ENCODE results near the gene SUMO3. TPM values are rescaled to one million over a fixed set of nuclear protein-coding genes. Genes with fewer than 3 reads are reported as not detected.

SUMO3 gene
- total and polyA plus RNA-seq, 3 experiments from 2014 or later, result 81.7 to 88.1 (median 85.3) TPM

- peaks cover 8 to 81% (median 22%) of the 10 kb centered on the region in 3 donors for H3K36me3 Mint-ChIP-seq
- POLR2A ChIA-PET, result no interaction called here
- H3K4me1 Mint-ChIP-seq, result peaks cover 20 to 31% (median 26%) of the 10 kb centered on the region in 3 donors
- H3K27ac Mint-ChIP-seq, result peak overlapping the region in 3 of 8 donors; percentile 18 to 64 (median 42)
- Histone ChIP-seq H3K9me3 (ENCODE audit: low read length) (no peaks in the 10 kb centered on the region), H3K4me1 (ENCODE audit: insufficient read depth, low read length) (no peaks in the 10 kb centered on the region), H3K4me3 (ENCODE audit: low read length) (no peak overlapping the region), H3K27ac (ENCODE audit: low read depth, low read length) (no peak overlapping the region), H3K27me3 (ENCODE audit: insufficient read depth, low read length, poor library complexity, severe bottlenecking) (no peaks in the 10 kb centered on the region), H3K36me3 (ENCODE audit: insufficient read depth, low read length) (peaks cover 13% of the 10 kb centered on the region)
- CTCF ChIA-PET, result no interaction called here
- no peak for DNase-seq
- peak overlapping the region in 1 of 7 donors; percentile 33 for H3K4me3 Mint-ChIP-seq
- no peaks in the 10 kb centered on the region for H3K9me3 Mint-ChIP-seq
- no peaks in the 10 kb centered on the region for H3K27me3 Mint-ChIP-seq
Measured at GRCh38 chr21:44778499-44778911, 39.4 kb downstream of the SUMO3 start.

- Histone ChIP-seq H3K27me3 (ENCODE audit: insufficient read depth, low read length, poor library complexity, severe bottlenecking) (no peaks in the 10 kb centered on the region), H3K9me3 (ENCODE audit: low read length) (no peaks in the 10 kb centered on the region), H3K36me3 (ENCODE audit: insufficient read depth, low read length) (peaks cover 17% of the 10 kb centered on the region), H3K4me1 (ENCODE audit: insufficient read depth, low read length) (no peaks in the 10 kb centered on the region), H3K4me3 (ENCODE audit: low read length) (no peak overlapping the region), H3K27ac (ENCODE audit: low read depth, low read length) (no peak overlapping the region)
- no peaks in the 10 kb centered on the region for H3K27me3 Mint-ChIP-seq
- ChIA-PET CTCF (no interaction called here), POLR2A (no interaction called here)
- DNase-seq, result no peak
- H3K4me3 Mint-ChIP-seq, result no peak overlapping the region
- H3K9me3 Mint-ChIP-seq, result no peaks in the 10 kb centered on the region
- H3K27ac Mint-ChIP-seq, result peak overlapping the region in 3 of 8 donors; percentile 13 to 42 (median 32)
- peaks cover 10 to 81% (median 22%) of the 10 kb centered on the region in 3 donors for H3K36me3 Mint-ChIP-seq
- H3K4me1 Mint-ChIP-seq, result peaks cover 20 to 26% (median 26%) of the 10 kb centered on the region in 3 donors
Measured at GRCh38 chr21:44778094-44778493, 39.8 kb downstream of the SUMO3 start.

GRCh38 chr21:44774972-44775371 lies 42.9 kb downstream of the SUMO3 start:
- H3K36me3 ChIP-seq (ENCODE audit: insufficient read depth, low read length), result peaks cover 39% of the 10 kb centered on the region
- Mint-ChIP-seq H3K4me1 (peaks cover 9 to 15% (median 15%) of the 10 kb centered on the region in 3 donors), H3K9me3 (no peaks in the 10 kb centered on the region), H3K27me3 (no peaks in the 10 kb centered on the region), H3K4me3 (no peak overlapping the region), H3K27ac (peak overlapping the region in 4 of 8 donors; percentile 18 to 61 (median 26)), H3K36me3 (peaks cover 19 to 86% (median 30%) of the 10 kb centered on the region in 3 donors)
- POLR2A ChIA-PET, result no interaction called here
- H3K4me1 ChIP-seq (ENCODE audit: insufficient read depth, low read length), result no peaks in the 10 kb centered on the region
- no peak for DNase-seq
- CTCF ChIA-PET, result no interaction called here
- H3K4me3 ChIP-seq (ENCODE audit: low read length), result no peak overlapping the region
- H3K27me3 ChIP-seq (ENCODE audit: insufficient read depth, low read length, poor library complexity, severe bottlenecking), result no peaks in the 10 kb centered on the region
- H3K27ac ChIP-seq (ENCODE audit: low read depth, low read length), result no peak overlapping the region
- H3K9me3 ChIP-seq (ENCODE audit: low read length), result no peaks in the 10 kb centered on the region

- Histone ChIP-seq H3K9me3 (ENCODE audit: low read length) (no peaks in the 10 kb centered on the region), H3K27ac (ENCODE audit: low read depth, low read length) (no peak overlapping the region), H3K4me3 (ENCODE audit: low read length) (no peak overlapping the region), H3K4me1 (ENCODE audit: insufficient read depth, low read length) (no peaks in the 10 kb centered on the region), H3K36me3 (ENCODE audit: insufficient read depth, low read length) (peaks cover 39% of the 10 kb centered on the region), H3K27me3 (ENCODE audit: insufficient read depth, low read length, poor library complexity, severe bottlenecking) (no peaks in the 10 kb centered on the region)
- POLR2A ChIA-PET, result no interaction called here
- CTCF ChIA-PET, result interaction anchor here (1.1 kb wide), 1 partner anchor 20 kb away, joined by 4 read pairs; no protein-coding TSS in a partner anchor
- Mint-ChIP-seq H3K27ac (no peak overlapping the region), H3K4me1 (peaks cover 6 to 9% (median 8%) of the 10 kb centered on the region in 3 donors), H3K4me3 (no peak overlapping the region), H3K27me3 (no peaks in the 10 kb centered on the region), H3K36me3 (peaks cover 17 to 88% (median 30%) of the 10 kb centered on the region in 3 donors), H3K9me3 (no peaks in the 10 kb centered on the region)
- DNase-seq, result no peak
Measured at GRCh38 chr21:44773291-44773932, 44.5 kb downstream of the SUMO3 start.

DNA sequence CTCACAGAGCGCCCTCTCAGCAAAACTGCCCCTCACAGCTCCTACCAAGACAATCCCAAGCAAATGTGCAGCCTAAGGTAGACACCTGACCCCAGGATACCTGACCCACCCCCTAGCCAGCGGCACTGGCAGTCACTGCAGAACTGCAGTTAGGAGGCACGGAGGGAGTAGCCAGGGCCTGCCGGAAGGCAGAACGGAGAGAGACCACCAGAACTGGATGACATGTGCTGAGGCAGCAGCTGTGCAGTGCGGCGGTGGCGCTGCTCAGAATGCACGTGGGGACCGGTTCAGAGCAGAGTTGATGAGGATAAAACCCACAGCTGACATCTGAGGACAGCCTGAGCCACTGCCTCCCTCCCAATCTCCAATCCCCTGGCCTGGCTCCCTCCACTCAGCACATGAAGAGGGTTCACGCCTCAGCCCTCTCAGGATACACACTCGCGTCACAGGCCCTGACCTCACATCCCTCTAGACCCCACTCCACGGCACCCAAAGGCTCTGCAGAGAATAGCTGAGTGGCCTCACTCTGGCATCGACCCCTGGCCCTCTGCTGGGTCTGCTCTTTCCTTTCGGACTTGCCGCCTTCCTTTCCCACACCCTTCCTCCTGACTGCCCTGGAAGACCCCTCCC lies 45.9 kb downstream of the SUMO3 start:
- Histone ChIP-seq H3K36me3 (ENCODE audit: insufficient read depth, low read length) (peaks cover 39% of the 10 kb centered on the region), H3K27ac (ENCODE audit: low read depth, low read length) (no peak overlapping the region), H3K4me3 (ENCODE audit: low read length) (no peak overlapping the region), H3K27me3 (ENCODE audit: insufficient read depth, low read length, poor library complexity, severe bottlenecking) (no peaks in the 10 kb centered on the region), H3K9me3 (ENCODE audit: low read length) (no peaks in the 10 kb centered on the region), H3K4me1 (ENCODE audit: insufficient read depth, low read length) (no peaks in the 10 kb centered on the region)
- H3K27ac Mint-ChIP-seq, result peak overlapping the region in 1 of 8 donors; percentile 54
- H3K36me3 Mint-ChIP-seq, result peaks cover 15 to 80% (median 27%) of the 10 kb centered on the region in 3 donors
- no peak for DNase-seq
- POLR2A ChIA-PET, result no interaction called here
- H3K4me1 Mint-ChIP-seq, result peaks cover 0 to 2% (median 0%) of the 10 kb centered on the region in 3 donors
- H3K4me3 Mint-ChIP-seq, result no peak overlapping the region
- no peaks in the 10 kb centered on the region for H3K9me3 Mint-ChIP-seq
- H3K27me3 Mint-ChIP-seq, result no peaks in the 10 kb centered on the region
- CTCF ChIA-PET, result interaction anchor here (1.6 kb wide), 1 partner anchor 261 kb away, joined by 3 read pairs; no protein-coding TSS in a partner anchor

- Histone ChIP-seq H3K27me3 (ENCODE audit: insufficient read depth, low read length, poor library complexity, severe bottlenecking) (no peaks in the 10 kb centered on the region), H3K4me3 (ENCODE audit: low read length) (no peak overlapping the region), H3K36me3 (ENCODE audit: insufficient read depth, low read length) (peaks cover 22% of the 10 kb centered on the region), H3K27ac (ENCODE audit: low read depth, low read length) (no peak overlapping the region), H3K4me1 (ENCODE audit: insufficient read depth, low read length) (peaks cover 20% of the 10 kb centered on the region), H3K9me3 (ENCODE audit: low read length) (no peaks in the 10 kb centered on the region)
- ChIA-PET POLR2A (no interaction called here), CTCF (interaction anchor here (1.0 to 1.5 kb wide), 2 partner anchors 25 to 26 kb away, joined by 3 read pairs; no protein-coding TSS in a partner anchor)
- no peak for DNase-seq
- H3K36me3 Mint-ChIP-seq, result peaks cover 10 to 49% (median 16%) of the 10 kb centered on the region in 3 donors
- H3K4me3 Mint-ChIP-seq, result no peak overlapping the region
- no peaks in the 10 kb centered on the region for H3K9me3 Mint-ChIP-seq
- H3K27me3 Mint-ChIP-seq, result no peaks in the 10 kb centered on the region
- peak overlapping the region in 1 of 8 donors; percentile 6 for H3K27ac Mint-ChIP-seq
- H3K4me1 Mint-ChIP-seq, result peaks cover 11 to 19% (median 12%) of the 10 kb centered on the region in 3 donors
Measured at GRCh38 chr21:44767834-44768831, 49.7 kb downstream of the SUMO3 start.

- H3K27ac ChIP-seq (ENCODE audit: low read depth, low read length), result no peak overlapping the region
- no peak overlapping the region for H3K4me3 ChIP-seq (ENCODE audit: low read length)
- peaks cover 20% of the 10 kb centered on the region for H3K4me1 ChIP-seq (ENCODE audit: insufficient read depth, low read length)
- no peaks in the 10 kb centered on the region for H3K27me3 ChIP-seq (ENCODE audit: insufficient read depth, low read length, poor library complexity, severe bottlenecking)
- CTCF ChIA-PET, result interaction anchor here (1.0 to 2.9 kb wide), 2 partner anchors 25 to 257 kb away, joined by 3 to 11 read pairs; no protein-coding TSS in a partner anchor
- peak overlapping the region in 2 of 7 donors; percentile 13 to 43 for H3K4me3 Mint-ChIP-seq
- POLR2A ChIA-PET, result no interaction called here
- DNase-seq, result peak in 1 of 5 donors; percentile 35
- H3K27me3 Mint-ChIP-seq, result no peaks in the 10 kb centered on the region
- H3K4me1 Mint-ChIP-seq, result peaks cover 11 to 19% (median 12%) of the 10 kb centered on the region in 3 donors
- H3K36me3 Mint-ChIP-seq, result peaks cover 0 to 36% (median 13%) of the 10 kb centered on the region in 3 donors
- H3K36me3 ChIP-seq (ENCODE audit: insufficient read depth, low read length), result peaks cover 14% of the 10 kb centered on the region
- H3K9me3 Mint-ChIP-seq, result no peaks in the 10 kb centered on the region
- H3K9me3 ChIP-seq (ENCODE audit: low read length), result no peaks in the 10 kb centered on the region
- peak overlapping the region in 5 of 8 donors; percentile 12 to 87 (median 66) for H3K27ac Mint-ChIP-seq
Measured at GRCh38 chr21:44766818-44767354, 51.0 kb downstream of the SUMO3 start.
